Keratinocyte (primary cell): ENCODE results near the gene MBNL2. TPM values are rescaled to one million over a fixed set of nuclear protein-coding genes. Genes with fewer than 3 reads are reported as not detected.

ENCODE experiments used
- DNase-seq: peaks from one replicate; pipeline ENCODE4 v3.0.0-alpha.2; 2011; ENCODE audit warnings: low read depth, missing footprints, low spot score
- FAIRE-seq: peaks from 2 replicates; lab custom pipeline; 2011; peaks lifted over from hg19 to GRCh38; lab: Jason Lieb, UNC
- H2AFZ ChIP-seq: 2 replicates; pipeline ENCODE4 v1.6.0; 2012; ENCODE audit warnings: low read length, control low read depth, inconsistent platforms; ENCODE audit not compliant: control insufficient read depth
- H3K27ac ChIP-seq: 2 replicates; pipeline ENCODE4 v1.5.1; 2011; ENCODE audit warnings: low read length; ENCODE audit not compliant: control insufficient read depth, insufficient read depth
- H3K27me3 ChIP-seq: 3 replicates; pipeline ENCODE4 v1.6.0; 2011; ENCODE audit warnings: low read length; ENCODE audit not compliant: control insufficient read depth, insufficient read depth; ENCODE audit errors: extremely low read depth
- H3K36me3 ChIP-seq, 2 experiments: 2 replicates in 1 of 2; 3 replicates in 1 of 2; pipeline ENCODE4 v1.5.1; 2011; ENCODE audit warnings: low read length in 2 of 2, mild to moderate bottlenecking in 1 of 2; ENCODE audit not compliant: control insufficient read depth in 2 of 2, insufficient read depth in 2 of 2; ENCODE audit errors: extremely low read depth in 1 of 2
- H3K4me1 ChIP-seq: 3 replicates; pipeline ENCODE4 v1.5.1; 2011; ENCODE audit warnings: low read length; ENCODE audit not compliant: control insufficient read depth, insufficient read depth; ENCODE audit errors: extremely low read depth
- H3K4me2 ChIP-seq: 3 replicates; pipeline ENCODE4 v1.6.0; 2011; ENCODE audit warnings: low read depth, low read length; ENCODE audit not compliant: control insufficient read depth, insufficient read depth; ENCODE audit errors: extremely low read depth
- H3K4me3 ChIP-seq, 3 experiments: fragments of 200-600 bp in 1 of 3; sonication (generic) in 1 of 3; 2 replicates in 2 of 3; 3 replicates in 1 of 3; pipeline ENCODE4 v1.5.1; 2011 to 2016; ENCODE audit warnings: low read length in 3 of 3, mild to moderate bottlenecking in 3 of 3, control low read depth in 2 of 3, inconsistent platforms in 1 of 3, low read depth in 1 of 3, mixed read lengths in 1 of 3, mixed run types in 1 of 3, moderate library complexity in 1 of 3; ENCODE audit not compliant: control insufficient read depth in 2 of 3, insufficient read depth in 2 of 3; ENCODE audit errors: extremely low read depth in 1 of 3
- H3K79me2 ChIP-seq: 2 replicates; pipeline ENCODE4 v1.6.0; 2012; ENCODE audit warnings: low read length; ENCODE audit not compliant: control insufficient read depth, insufficient read depth
- H3K9ac ChIP-seq: 3 replicates; pipeline ENCODE4 v1.6.0; 2011; ENCODE audit warnings: low read length; ENCODE audit not compliant: control insufficient read depth, insufficient read depth; ENCODE audit errors: extremely low read depth
- H3K9me1 ChIP-seq: 3 replicates; pipeline ENCODE4 v1.6.0; 2011; ENCODE audit warnings: low read length; ENCODE audit not compliant: control insufficient read depth, insufficient read depth; ENCODE audit errors: extremely low read depth
- H3K9me3 ChIP-seq: 2 replicates; pipeline ENCODE4 v1.5.1; 2012; ENCODE audit warnings: low read depth, low read length; ENCODE audit not compliant: control insufficient read depth
- H4K20me1 ChIP-seq: 3 replicates; pipeline ENCODE4 v1.6.0; 2011; ENCODE audit warnings: low read length; ENCODE audit not compliant: control insufficient read depth, insufficient read depth; ENCODE audit errors: extremely low read depth
- CTCF ChIP-seq, 3 experiments: IDR thresholded peaks in 1 of 3; conservative IDR thresholded peaks in 1 of 3; optimal IDR thresholded peaks in 1 of 3; 2 replicates in 2 of 3; 3 replicates in 1 of 3; pipeline versions ENCODE3 to v1.5.1; 2011; ENCODE audit warnings: low read length in 3 of 3, mild to moderate bottlenecking in 3 of 3, moderate library complexity in 2 of 3, control low read depth in 1 of 3, inconsistent platforms in 1 of 3; ENCODE audit not compliant: insufficient read depth in 2 of 3; ENCODE audit errors: extremely low read depth in 1 of 3
- EZH2 ChIP-seq: IDR thresholded peaks from one replicate; pipeline ENCODE4 v1.6.1; 2012; ENCODE audit warnings: inconsistent platforms, mild to moderate bottlenecking, low read length, moderate library complexity
- dilution Hi-C: fragments of 300-500 bp; cut with MboI; formaldehyde crosslinking; loops from one replicate; pipeline ENCODE4 v1.7.0; 2020; ENCODE audit warnings: low sequenced_read_pairs; ENCODE audit not compliant: extremely low pct_ligation_motif_present
- polyA plus RNA-seq, 5 experiments: library from polyadenylated mRNA; depleted of rRNA in 3 of 5; stranded (reverse) in 3 of 5; stranded (forward) in 1 of 5; unstranded in 1 of 5; fragments of >200 nt; gene quantifications; 1 replicate in 1 of 5; 2 replicates in 3 of 5; 3 replicates in 1 of 5; pipeline versions ENCODE4 v1.2.1 to v1.2.3, GENCODE V29; 2011 to 2012; ENCODE audit warnings: missing spikeins in 2 of 5, low read depth in 1 of 5, low replicate concordance in 1 of 5

The MBNL2 gene
- polyA plus RNA-seq, 1 donor (not counting 4 experiments of a cell fraction or from before 2014, with no cell fraction given), result 28.4 TPM

DNA sequence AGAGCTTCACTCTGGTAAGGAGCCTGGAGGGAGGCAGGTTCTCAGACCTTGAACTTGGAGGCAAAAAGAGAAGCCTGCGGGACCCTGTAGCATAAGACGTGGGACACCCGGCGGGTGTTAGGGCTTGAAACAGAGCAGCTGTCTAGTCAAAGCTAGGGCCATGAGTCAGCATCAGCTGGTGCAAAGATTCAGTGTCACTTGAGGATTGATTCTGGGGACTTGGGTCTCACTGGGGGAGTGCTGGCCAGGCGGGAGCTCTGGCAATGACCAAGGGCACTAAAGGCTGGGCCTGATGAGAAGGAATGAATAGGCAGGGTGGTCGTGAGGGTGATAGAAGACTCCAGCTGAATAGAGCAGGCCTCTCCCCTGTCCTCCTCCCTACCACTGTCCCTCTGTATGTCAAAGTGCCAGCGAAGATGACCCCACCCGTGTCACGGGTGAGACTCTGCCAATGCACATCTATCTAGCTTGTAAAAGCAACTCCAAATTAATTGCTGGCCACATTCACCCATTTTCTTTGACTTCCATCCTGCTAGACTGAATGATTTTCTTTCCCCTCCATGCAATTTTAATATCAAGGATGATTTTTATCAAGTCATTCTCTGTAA is 97.1 kb downstream of the MBNL2 start:
- no peaks in the 10 kb centered on the region for H3K9me1 ChIP-seq
- peaks cover 1 to 3% of the 10 kb centered on the region in 2 experiments for H3K36me3 ChIP-seq
- H3K4me2 ChIP-seq, result no peak overlapping the region
- peaks cover 9% of the 10 kb centered on the region for H3K4me1 ChIP-seq
- DNase-seq (no peak), FAIRE-seq (no peak)
- no peaks in the 10 kb centered on the region for H3K9me3 ChIP-seq
- H3K4me3 ChIP-seq, result no peak overlapping the region
- dilution Hi-C loops, result no loop called here
- no peak overlapping the region for H3K9ac ChIP-seq
- H3K79me2 ChIP-seq, result peaks cover 3% of the 10 kb centered on the region
- no peak overlapping the region for H2AFZ ChIP-seq
- no peak overlapping the region for H3K27ac ChIP-seq
- no peak for TF ChIP-seq EZH2
- no peak for TF ChIP-seq CTCF (optimal IDR thresholded peaks at IDR 0.05 in 1 of 3, IDR thresholded peaks at IDR 0.05 in 1 of 3, conservative IDR thresholded peaks at IDR 0.05 in 1 of 3; ENCODE audit: extremely low read depth in 1 of 3, insufficient read depth in 2 of 3, low read length in 3 of 3)
- no peaks in the 10 kb centered on the region for H3K27me3 ChIP-seq
- no peaks in the 10 kb centered on the region for H4K20me1 ChIP-seq

DNA sequence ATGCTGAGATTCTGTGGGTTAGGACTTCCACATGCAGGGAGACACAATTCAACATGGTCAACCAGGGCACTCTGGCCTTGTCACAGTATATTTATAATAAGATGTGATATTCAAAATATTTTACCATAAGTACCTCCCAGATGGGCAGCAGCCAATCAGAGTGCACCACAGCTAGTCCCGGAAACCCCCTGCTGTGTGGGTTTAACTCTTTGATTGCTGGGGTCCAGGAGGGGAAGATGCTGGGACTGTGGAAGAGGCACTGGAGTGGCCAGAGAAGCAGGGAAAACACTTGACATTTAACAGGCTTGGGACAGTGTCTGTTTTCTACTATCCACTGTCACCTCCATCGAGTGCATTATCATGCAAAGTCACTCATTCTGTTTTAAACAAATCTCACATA is 99.0 kb downstream of the MBNL2 start:
- dilution Hi-C loops, result no loop called here
- FAIRE-seq (no peak), DNase-seq (no peak)
- Histone ChIP-seq H3K9me3 (no peaks in the 10 kb centered on the region), H3K4me1 (peaks cover 15% of the 10 kb centered on the region), H3K27me3 (no peaks in the 10 kb centered on the region), H3K9ac (no peak overlapping the region), H3K4me3 (no peak overlapping the region), H3K79me2 (peaks cover 3% of the 10 kb centered on the region), H3K4me2 (no peak overlapping the region), H3K27ac (no peak overlapping the region), H4K20me1 (no peaks in the 10 kb centered on the region), H3K9me1 (no peaks in the 10 kb centered on the region), H2AFZ (no peak overlapping the region), H3K36me3 (peaks cover 0 to 3% of the 10 kb centered on the region in 2 experiments)
- no peak for TF ChIP-seq CTCF (optimal IDR thresholded peaks at IDR 0.05 in 1 of 3, IDR thresholded peaks at IDR 0.05 in 1 of 3, conservative IDR thresholded peaks at IDR 0.05 in 1 of 3; ENCODE audit: extremely low read depth in 1 of 3, insufficient read depth in 2 of 3, low read length in 3 of 3)
- no peak for TF ChIP-seq EZH2
